ENCODE results near the gene ADAMTSL1. TPM values are rescaled to one million over a fixed set of nuclear protein-coding genes. Genes with fewer than 3 reads are reported as not detected.

ADAMTSL1 gene
- polyA plus RNA-seq, 1 experiment, result 17.2 TPM

- ChIA-PET POLR2A (no interaction called here), CTCF (no interaction called here)
- DNase-seq (ENCODE audit: low read depth), result no peak
Measured at GRCh38 chr9:18910435-18910834, 436.5 kb downstream of the ADAMTSL1 start.

GRCh38 chr9:18910916-18911315 lies 437.0 kb downstream of the ADAMTSL1 start:
- Histone ChIP-seq H3K36me3 (ENCODE audit: control insufficient read depth, insufficient read depth, low read length) (no peaks in the 10 kb centered on the region; the same call in 1 of the 2 replicates), H3K27me3 (ENCODE audit: control insufficient read depth, insufficient read depth, low read length) (no peaks in the 10 kb centered on the region; the same call in 1 of the 2 replicates), H3K4me3 (ENCODE audit: low read depth, low read length) (no peak overlapping the region)
- POLR2A ChIA-PET, result no interaction called here
- no peak for DNase-seq (ENCODE audit: low read depth)
- TF ChIP-seq, protein P1, sequence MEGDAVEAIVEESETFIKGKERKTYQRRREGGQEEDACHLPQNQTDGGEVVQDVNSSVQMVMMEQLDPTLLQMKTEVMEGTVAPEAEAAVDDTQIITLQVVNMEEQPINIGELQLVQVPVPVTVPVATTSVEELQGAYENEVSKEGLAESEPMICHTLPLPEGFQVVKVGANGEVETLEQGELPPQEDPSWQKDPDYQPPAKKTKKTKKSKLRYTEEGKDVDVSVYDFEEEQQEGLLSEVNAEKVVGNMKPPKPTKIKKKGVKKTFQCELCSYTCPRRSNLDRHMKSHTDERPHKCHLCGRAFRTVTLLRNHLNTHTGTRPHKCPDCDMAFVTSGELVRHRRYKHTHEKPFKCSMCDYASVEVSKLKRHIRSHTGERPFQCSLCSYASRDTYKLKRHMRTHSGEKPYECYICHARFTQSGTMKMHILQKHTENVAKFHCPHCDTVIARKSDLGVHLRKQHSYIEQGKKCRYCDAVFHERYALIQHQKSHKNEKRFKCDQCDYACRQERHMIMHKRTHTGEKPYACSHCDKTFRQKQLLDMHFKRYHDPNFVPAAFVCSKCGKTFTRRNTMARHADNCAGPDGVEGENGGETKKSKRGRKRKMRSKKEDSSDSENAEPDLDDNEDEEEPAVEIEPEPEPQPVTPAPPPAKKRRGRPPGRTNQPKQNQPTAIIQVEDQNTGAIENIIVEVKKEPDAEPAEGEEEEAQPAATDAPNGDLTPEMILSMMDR (IDR thresholded peaks at IDR 0.05; ENCODE audit: insufficient read depth, low read depth, low read length), result no peak
- CTCF ChIA-PET, result interaction anchor here (0.6 kb wide), 1 partner anchor 20 kb away, joined by 3 read pairs; no protein-coding TSS in a partner anchor

More at GRCh38 chr9:18910435-18910834, 436.5 kb downstream of the ADAMTSL1 start:
- H3K36me3 ChIP-seq (ENCODE audit: control insufficient read depth, insufficient read depth, low read length), result no peaks in the 10 kb centered on the region; the same call in 1 of the 2 replicates
- H3K27me3 ChIP-seq (ENCODE audit: control insufficient read depth, insufficient read depth, low read length), result no peaks in the 10 kb centered on the region
- H3K4me3 ChIP-seq (ENCODE audit: low read depth, low read length), result no peak overlapping the region
- TF ChIP-seq, protein P1 (IDR thresholded peaks at IDR 0.05; ENCODE audit: insufficient read depth, low read depth, low read length), result no peak

- CTCF ChIA-PET, result interaction anchor here (0.6 kb wide), 1 partner anchor 21 kb away, joined by 3 read pairs; no protein-coding TSS in a partner anchor
- POLR2A ChIA-PET, result no interaction called here
- no peaks in the 10 kb centered on the region; the same call in 1 of the 2 replicates for H3K36me3 ChIP-seq (ENCODE audit: control insufficient read depth, insufficient read depth, low read length)
- no peak overlapping the region for H3K4me3 ChIP-seq (ENCODE audit: low read depth, low read length)
- no peaks in the 10 kb centered on the region; the same call in 1 of the 2 replicates for H3K27me3 ChIP-seq (ENCODE audit: control insufficient read depth, insufficient read depth, low read length)
- DNase-seq (ENCODE audit: low read depth), result no peak
- TF ChIP-seq, protein P1 (IDR thresholded peaks at IDR 0.05; ENCODE audit: insufficient read depth, low read depth, low read length), result no peak
Measured at GRCh38 chr9:18911714-18912342, 437.9 kb downstream of the ADAMTSL1 start.

DNA sequence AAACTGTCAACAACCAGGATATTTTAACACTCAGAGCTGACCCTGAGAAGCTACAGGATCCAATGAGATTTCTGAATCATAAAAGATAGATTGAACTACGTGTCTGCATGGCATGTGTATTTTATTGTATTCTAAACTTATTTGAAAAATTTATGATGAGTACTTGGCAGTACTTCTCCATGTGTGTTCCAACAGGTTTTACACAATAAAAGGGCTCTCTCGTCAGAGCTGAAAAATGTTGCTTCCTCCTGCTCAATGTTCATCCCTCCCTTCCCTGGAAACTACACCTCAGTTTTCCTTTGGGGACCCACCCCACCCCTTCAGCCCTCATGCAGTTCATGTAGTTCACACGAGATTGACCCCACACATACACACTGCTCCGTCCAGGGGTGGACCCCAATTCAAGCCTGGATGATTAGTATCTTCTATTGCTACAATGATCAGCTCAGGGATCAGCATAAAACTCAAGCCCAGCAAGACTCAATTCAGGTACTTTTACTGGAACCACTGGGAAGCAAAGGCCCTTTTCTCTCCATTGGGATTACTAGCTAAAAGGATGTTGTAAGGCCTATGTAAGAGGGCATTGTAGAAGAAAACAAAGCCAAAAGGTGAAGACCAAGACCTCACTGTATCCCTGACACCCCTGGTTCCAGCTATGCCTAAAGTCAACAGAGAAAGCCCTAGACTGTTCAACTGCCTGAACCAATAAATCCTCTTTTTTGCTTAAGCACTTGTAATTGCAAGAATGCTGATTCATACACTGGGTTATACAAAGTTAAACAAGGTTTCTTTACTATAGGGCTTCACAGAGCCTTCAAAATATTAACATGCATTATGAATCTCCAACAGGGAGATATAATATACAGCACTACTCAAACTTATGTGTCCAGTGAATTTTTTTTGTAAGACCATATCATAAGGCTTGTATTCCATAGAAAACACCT lies 446.5 kb downstream of the ADAMTSL1 start:
- H3K27me3 ChIP-seq (ENCODE audit: control insufficient read depth, insufficient read depth, low read length), result no peaks in the 10 kb centered on the region; the same call in 1 of the 2 replicates
- DNase-seq (ENCODE audit: low read depth), result no peak
- no peaks in the 10 kb centered on the region for H3K36me3 ChIP-seq (ENCODE audit: control insufficient read depth, insufficient read depth, low read length)
- TF ChIP-seq, protein P1 (IDR thresholded peaks at IDR 0.05; ENCODE audit: insufficient read depth, low read depth, low read length), result no peak
- H3K4me3 ChIP-seq (ENCODE audit: low read depth, low read length), result no peak overlapping the region
- ChIA-PET POLR2A (no interaction called here), CTCF (interaction anchor here (0.7 to 1.2 kb wide), 2 partner anchors 36 to 561 kb away, joined by 3 read pairs; no protein-coding TSS in a partner anchor)
